Measurements from ENCODE around the gene RTN4. TPM values are rescaled to one million over a fixed set of nuclear protein-coding genes. Genes with fewer than 3 reads are reported as not detected.
A peak's percentile ranks its signal among the peaks of the same experiment; 100 is the strongest.

Gene RTN4
- total and polyA plus RNA-seq, 11 donors: 46.1 to 250 (median 95.5) TPM

DNA sequence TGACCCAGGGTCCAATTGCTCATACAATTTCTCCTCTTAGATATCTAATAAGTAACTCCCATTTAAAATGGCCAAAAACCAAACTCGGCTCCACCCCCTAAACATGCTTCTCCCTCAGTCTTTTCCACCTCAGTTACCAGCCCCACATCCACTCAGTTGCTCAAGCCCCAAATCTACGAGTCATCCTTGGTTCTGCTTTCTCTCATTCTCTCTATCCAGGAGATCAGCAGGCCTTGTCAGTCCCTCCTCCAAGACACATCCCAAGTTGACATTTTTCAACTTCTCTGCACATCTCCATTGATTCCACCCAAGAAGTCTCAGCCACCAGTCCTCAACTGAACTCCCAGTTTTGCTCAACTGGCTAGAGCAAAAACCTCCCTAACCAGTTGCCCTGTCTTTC lies 40.5 kb upstream of the RTN4 start:
- Histone ChIP-seq H3K9me3 (no peaks in the 10 kb centered on the region), H3K36me3 (no peaks in the 10 kb centered on the region), H3K27me3 (no peaks in the 10 kb centered on the region), H3K4me1 (peaks cover 0 to 21% (median 1%) of the 10 kb centered on the region in 12 donors), H3K4me3 (no peak overlapping the region), H3K27ac (no peak overlapping the region)
- no peak for TF ChIP-seq POLR2A (IDR thresholded peaks at IDR 0.05)
- TF ChIP-seq, protein P1, sequence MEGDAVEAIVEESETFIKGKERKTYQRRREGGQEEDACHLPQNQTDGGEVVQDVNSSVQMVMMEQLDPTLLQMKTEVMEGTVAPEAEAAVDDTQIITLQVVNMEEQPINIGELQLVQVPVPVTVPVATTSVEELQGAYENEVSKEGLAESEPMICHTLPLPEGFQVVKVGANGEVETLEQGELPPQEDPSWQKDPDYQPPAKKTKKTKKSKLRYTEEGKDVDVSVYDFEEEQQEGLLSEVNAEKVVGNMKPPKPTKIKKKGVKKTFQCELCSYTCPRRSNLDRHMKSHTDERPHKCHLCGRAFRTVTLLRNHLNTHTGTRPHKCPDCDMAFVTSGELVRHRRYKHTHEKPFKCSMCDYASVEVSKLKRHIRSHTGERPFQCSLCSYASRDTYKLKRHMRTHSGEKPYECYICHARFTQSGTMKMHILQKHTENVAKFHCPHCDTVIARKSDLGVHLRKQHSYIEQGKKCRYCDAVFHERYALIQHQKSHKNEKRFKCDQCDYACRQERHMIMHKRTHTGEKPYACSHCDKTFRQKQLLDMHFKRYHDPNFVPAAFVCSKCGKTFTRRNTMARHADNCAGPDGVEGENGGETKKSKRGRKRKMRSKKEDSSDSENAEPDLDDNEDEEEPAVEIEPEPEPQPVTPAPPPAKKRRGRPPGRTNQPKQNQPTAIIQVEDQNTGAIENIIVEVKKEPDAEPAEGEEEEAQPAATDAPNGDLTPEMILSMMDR (IDR thresholded peaks at IDR 0.05): no peak
- WGBS, 4 donors: 92 to 97% (median 96%) methylated on average over 2 of the region's 2 CpGs
- ATAC-seq (no peak), DNase-seq (no peak)
- intact Hi-C loops (cut with DNase I): loop anchor here in 1 of 10 donors (10.0 kb wide), 1 partner anchor 64 kb away; no protein-coding TSS in a partner anchor

DNA sequence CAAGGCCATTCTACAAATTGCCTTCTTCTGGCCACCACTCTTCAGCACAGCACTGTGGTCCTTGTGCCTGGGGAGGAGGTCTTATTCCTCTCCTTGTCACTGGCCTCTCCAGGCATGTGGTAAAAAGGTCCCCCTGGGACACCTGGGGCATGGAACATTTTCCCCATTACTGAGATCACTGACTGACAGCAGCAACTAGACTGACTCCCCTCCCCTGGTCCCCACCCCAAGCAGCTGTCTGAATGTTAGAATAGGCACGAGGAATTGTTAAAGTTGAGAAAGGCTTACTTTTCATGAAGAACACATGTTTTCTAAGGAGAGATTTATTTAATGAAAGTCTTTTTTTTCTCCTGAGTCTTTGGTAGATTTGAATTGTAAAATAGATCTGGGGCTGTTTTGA lies 39.5 kb upstream of the RTN4 start:
- no peak overlapping the region for H3K4me3 ChIP-seq
- H3K27ac ChIP-seq: peak overlapping the region in 4 of 12 donors; percentile 2 to 61 (median 27)
- H3K27me3 ChIP-seq: no peaks in the 10 kb centered on the region
- H3K4me1 ChIP-seq: peaks cover 0 to 21% (median 1%) of the 10 kb centered on the region in 12 donors
- ATAC-seq (peak in 2 of 4 donors; percentile 6 to 31), DNase-seq (no peak)
- intact Hi-C loops (cut with DNase I): loop anchor here in 2 of 10 donors (10.0 kb wide), 3 partner anchors 45 to 75 kb away; no protein-coding TSS in a partner anchor
- no peaks in the 10 kb centered on the region for H3K36me3 ChIP-seq
- no peak for TF ChIP-seq POLR2A (IDR thresholded peaks at IDR 0.05)
- TF ChIP-seq, protein P1 (IDR thresholded peaks at IDR 0.05): no peak
- no peaks in the 10 kb centered on the region for H3K9me3 ChIP-seq
- 92 to 100% (median 95%) methylated on average over 1 of the region's 1 CpG for WGBS, 4 donors

DNA sequence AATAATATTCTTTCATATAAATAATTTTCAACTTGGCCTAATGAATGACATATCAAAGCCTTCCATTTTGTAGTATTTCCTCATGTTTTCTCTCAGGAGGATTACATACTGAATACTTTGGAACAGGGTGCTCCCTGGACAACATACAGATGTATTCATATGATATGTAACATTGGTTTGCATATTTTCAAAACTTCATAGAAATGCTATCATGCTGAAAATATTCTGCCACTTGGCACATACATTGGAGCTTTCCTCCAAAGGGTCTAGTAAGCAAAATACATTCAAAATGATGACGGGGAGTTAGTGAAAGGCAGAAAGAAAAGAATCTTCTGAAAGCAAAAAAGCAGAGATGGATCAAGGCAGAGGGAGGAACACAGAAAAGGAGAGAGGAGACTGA lies 38.1 kb upstream of the RTN4 start:
- DNase-seq (no peak), ATAC-seq (no peak)
- 85 to 93% (median 88%) methylated on average over 1 of the region's 1 CpG for WGBS, 4 donors
- peak overlapping the region in 3 of 12 donors; percentile 50 to 73 (median 61) for H3K27ac ChIP-seq
- no peak overlapping the region for H3K4me3 ChIP-seq
- H3K9me3 ChIP-seq: no peaks in the 10 kb centered on the region
- intact Hi-C loops (cut with DNase I): loop anchor here in 1 of 10 donors (10.0 kb wide), 2 partner anchors 46 to 76 kb away; no protein-coding TSS in a partner anchor
- H3K27me3 ChIP-seq: no peaks in the 10 kb centered on the region
- H3K4me1 ChIP-seq: peaks cover 0 to 21% (median 3%) of the 10 kb centered on the region in 12 donors
- H3K36me3 ChIP-seq: no peaks in the 10 kb centered on the region
- TF ChIP-seq, protein P1 (IDR thresholded peaks at IDR 0.05): no peak
- no peak for TF ChIP-seq POLR2A (IDR thresholded peaks at IDR 0.05)

DNA sequence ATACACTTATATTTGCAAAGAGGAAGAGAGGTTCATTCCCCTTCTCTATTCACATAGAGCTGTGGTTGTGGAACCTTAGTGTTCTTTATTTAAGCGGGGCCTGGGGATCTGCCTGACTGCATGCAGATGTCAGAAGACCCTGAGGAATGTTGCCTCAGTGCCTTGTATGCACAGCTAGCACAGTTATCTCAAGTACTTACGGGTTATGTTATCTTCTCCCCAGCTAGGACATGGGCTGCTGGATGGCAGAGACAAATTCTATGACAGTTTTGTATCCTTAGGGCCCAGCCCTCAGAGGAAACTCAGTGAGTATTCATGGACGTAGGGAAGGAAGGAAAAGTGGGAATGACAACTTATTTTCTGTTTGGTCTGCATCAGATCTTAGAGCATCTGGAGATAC lies 37.7 kb upstream of the RTN4 start:
- 34 to 46% (median 44%) methylated on average over 3 of the region's 3 CpGs for WGBS, 4 donors

More for the DNA sequence above, 37.7 kb upstream of the RTN4 start:
- peak in 1 of 5 donors; percentile 16 for DNase-seq
- Histone ChIP-seq H3K4me1 (peaks cover 0 to 24% (median 3%) of the 10 kb centered on the region in 12 donors), H3K36me3 (no peaks in the 10 kb centered on the region), H3K9me3 (no peaks in the 10 kb centered on the region), H3K4me3 (no peak overlapping the region), H3K27me3 (no peaks in the 10 kb centered on the region), H3K27ac (peak overlapping the region in 3 of 12 donors; percentile 50 to 73 (median 61))
- intact Hi-C loops (cut with DNase I): loop anchor here in 1 of 10 donors (10.0 kb wide), 2 partner anchors 47 to 77 kb away; no protein-coding TSS in a partner anchor
- ATAC-seq: peak; percentile 83 to 90 (median 88)
- TF ChIP-seq, protein P1 (IDR thresholded peaks at IDR 0.05): no peak
- no peak for TF ChIP-seq POLR2A (IDR thresholded peaks at IDR 0.05)

All from heart left ventricle (tissue), 16 donors.